OCI-M2 (cell line): Measurements from ENCODE around the gene DLL1.
"Not testable (repeated sequence)": the region's sequence is repeated elsewhere in the genome, so short reads cannot be mapped to it uniquely, and the experiment has no call there.

ENCODE experiments used
- DNase-seq: peaks from one replicate; lab custom pipeline; 2025; ENCODE audit not compliant: unreplicated experiment; lab: John Stamatoyannopoulos, UW

DLL1 gene, protein sequence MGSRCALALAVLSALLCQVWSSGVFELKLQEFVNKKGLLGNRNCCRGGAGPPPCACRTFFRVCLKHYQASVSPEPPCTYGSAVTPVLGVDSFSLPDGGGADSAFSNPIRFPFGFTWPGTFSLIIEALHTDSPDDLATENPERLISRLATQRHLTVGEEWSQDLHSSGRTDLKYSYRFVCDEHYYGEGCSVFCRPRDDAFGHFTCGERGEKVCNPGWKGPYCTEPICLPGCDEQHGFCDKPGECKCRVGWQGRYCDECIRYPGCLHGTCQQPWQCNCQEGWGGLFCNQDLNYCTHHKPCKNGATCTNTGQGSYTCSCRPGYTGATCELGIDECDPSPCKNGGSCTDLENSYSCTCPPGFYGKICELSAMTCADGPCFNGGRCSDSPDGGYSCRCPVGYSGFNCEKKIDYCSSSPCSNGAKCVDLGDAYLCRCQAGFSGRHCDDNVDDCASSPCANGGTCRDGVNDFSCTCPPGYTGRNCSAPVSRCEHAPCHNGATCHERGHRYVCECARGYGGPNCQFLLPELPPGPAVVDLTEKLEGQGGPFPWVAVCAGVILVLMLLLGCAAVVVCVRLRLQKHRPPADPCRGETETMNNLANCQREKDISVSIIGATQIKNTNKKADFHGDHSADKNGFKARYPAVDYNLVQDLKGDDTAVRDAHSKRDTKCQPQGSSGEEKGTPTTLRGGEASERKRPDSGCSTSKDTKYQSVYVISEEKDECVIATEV

DNA sequence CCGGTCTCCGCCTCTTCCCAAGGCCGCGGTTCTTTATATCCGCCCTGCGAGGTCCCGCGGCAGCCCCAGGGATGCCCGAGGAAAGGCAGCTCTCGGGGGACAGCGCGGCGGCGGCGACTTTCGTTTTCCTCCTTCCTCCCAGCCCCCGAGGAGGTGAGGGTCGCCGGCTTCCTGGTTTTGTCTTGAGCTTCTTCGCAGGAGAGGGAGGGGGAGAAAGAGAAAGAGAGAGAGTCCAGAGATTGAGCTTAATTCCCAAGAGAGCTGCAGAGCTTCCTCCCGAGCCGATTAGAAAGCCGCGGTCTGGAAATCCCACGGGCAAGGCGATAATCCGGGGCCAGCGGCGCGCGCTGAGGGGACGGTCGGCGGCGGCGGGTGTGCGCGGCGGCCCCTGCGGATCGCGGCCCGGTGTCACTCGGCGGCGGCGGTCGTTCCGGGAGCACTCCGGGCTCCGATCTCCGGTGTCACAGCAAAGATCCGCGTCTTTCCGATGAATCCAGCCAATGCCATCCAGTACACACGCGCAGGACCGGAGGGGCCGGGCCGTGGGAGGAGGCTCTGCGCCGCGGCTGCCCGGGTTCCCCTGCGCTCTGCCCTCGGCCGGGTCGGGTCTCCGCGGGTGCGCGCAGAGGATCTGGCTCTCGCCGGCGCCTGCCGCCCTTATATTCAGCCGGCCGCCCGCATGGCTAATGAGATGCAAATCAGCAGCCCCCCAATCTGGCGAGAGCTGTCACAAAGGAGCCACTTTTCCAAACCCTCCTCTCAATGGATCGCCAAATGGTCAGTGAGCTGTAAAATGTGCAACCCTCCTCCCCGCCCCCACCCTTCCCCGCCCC is at the start of gene DLL1:
TSS of gene DLL1 (minus strand) at position 783 of the 833 bp plus-strand sequence. CDS start 939 bp downstream, outside the sequence.
- DNase-seq = no peak

DNA sequence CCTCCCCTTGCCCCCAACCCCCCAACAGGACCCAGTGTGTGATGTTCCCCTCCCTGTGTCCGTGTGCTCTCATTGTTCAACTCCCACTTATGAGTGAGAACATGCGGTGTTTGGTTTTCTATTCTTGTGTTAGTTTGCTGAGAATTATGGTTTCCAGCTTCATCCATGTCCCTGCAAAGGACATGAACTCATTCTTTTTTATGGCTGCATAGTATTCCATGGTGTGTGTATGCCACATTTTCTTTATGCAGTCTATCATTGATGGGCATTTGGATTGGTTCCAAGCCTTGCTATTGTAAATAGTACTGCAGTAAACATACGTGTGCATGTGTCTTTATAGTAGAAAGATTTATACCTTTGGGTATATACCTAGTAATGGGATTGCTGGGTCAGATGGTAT is 44.3 kb upstream of the DLL1 start:
- not testable (repeated sequence) for DNase-seq

DNA sequence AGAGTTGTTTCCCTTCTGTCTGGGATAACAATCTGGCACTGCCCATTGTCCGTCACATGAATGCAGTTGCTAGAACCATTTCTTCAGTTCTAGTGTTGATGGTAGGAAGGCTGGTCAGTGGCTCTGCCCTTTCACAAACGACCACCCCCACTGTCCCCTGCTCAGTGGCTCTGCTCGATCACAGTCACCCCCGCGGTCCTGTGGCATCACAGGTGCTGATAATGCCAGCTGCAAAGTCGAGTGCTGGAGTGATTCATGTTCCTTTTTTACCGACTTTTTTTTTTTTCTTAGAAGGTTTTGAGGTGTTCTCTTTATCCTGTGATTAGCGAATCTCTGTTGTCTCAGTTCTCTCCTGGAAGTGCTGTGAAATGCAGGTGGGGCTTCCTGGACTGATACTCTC is 38.4 kb upstream of the DLL1 start:
- DNase-seq = no peak

- no peak for DNase-seq
Observed at GRCh38 chr6:170317718-170318117, 26.8 kb upstream of the DLL1 start.

DNA sequence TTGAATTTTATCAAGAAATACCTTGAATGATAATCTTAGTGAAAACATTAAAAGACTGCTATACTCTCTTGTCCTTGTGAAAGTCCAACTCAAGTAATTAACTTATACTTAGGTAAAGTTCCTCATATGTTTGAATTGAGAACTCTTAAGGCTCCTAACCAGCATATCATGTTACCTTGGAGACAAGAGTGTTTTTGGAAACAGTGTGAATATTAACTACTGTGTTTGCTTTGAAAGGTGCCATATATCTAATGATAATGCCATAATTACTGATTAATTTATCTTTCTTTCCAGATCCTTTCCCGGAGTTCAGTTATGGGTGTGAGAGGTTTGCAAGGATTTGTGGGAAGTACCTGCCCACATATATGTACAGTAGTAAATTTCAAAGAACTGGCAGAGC is 26.2 kb upstream of the DLL1 start:
- no peak for DNase-seq

DNA sequence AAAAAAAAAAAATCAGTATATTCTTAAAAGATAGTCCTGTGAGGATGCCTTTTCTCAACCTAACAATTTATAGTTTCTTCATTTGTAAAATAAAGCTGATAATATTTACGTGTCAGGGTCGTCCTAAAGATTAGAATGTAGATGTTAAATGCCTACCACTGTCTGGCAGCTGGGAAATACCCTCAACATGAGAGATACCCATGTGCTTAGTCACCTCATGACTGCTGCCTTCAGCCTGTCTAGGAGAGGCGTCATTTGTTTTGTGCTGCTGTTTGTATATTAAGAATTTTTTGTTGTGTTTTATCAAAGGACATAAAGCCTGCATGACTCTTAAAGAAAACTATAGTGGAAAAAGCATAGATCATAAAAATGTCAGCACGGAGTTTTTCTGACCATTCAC is 25.2 kb upstream of the DLL1 start:
- DNase-seq = no peak

DNA sequence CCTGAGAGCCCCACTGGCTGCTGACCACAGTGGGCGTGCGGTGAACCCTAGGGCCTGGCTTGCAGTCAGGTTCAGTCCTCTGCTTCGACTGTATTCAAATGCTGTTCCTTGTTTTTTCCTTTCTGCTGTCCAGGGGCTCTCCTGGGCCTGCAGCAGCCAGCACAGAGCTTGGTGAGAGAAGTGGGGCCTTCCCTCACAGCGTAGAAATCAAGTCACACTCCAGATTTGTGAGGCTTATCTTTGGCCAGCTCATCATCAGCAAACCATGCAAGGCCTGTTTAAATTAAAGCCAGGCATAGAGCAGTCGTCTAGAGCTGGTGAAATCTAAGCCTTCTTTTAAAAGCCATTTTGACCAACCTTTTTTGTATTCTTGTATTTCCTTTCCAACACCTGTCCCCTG is 24.1 kb upstream of the DLL1 start:
- no peak for DNase-seq

GRCh38 chr6:170313716-170314295 is 22.9 kb upstream of the DLL1 start:
- no peak for DNase-seq

- DNase-seq = no peak
Observed at GRCh38 chr6:170312876-170313275, 22.0 kb upstream of the DLL1 start.

GRCh38 chr6:170311696-170312095 is 20.8 kb upstream of the DLL1 start:
- no peak for DNase-seq

- DNase-seq = no peak
Observed at GRCh38 chr6:170308761-170309160, 17.9 kb upstream of the DLL1 start.

- DNase-seq = no peak
Observed at GRCh38 chr6:170307080-170307545, 16.2 kb upstream of the DLL1 start.

DNA sequence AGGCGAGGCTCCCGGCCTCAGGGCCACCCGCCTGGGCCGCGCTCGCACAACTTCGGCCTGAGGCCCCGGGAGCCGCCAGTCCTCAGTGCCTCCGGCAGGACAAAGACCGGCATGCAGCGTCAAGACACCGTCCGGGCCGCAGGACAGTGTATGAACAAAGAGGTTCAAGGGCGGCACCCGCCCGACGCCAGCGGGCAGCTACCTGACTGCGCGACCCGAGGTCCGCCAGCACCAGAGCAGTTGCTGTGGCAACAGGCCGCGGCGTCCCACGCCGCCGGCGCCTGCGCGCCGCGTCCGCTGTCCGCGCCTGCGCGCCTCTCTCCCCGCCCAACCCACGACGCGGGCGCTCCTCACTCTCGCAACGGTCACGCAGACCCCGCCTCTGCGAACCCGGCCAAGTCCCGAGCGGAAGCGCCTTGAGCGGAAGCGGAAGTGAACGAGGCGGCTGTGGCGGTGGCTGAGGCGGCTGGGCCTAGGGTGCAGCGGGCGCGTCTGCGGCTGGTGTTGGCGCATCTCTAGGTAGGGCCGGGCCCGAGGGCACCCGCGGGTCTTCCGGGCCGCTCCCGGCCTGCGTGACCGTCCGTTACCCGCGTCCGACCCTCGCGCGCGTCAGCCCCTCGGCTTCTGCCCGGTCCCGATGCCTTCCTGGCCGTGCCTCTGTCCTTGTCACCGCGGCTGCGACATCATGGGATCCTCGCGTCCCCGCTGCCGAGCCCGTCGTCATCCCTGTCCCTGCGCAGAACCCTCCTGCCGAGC is 15.6 kb upstream of the DLL1 start, which contains the start of gene FAM120B:
TSS of gene FAM120B (plus strand) at position 435 of the 756 bp plus-strand sequence. CDS start 10,633 bp downstream, outside the sequence.
- peak; percentile 72 for DNase-seq

GRCh38 chr6:170305805-170306323 is 15.0 kb upstream of the DLL1 start:
- no peak for DNase-seq

- no peak for DNase-seq
Observed at GRCh38 chr6:170301184-170301583, 10.3 kb upstream of the DLL1 start.

- DNase-seq = no peak
Observed at GRCh38 chr6:170298688-170299087, 7.8 kb upstream of the DLL1 start.

- DNase-seq = no peak
Observed at GRCh38 chr6:170297576-170298330, 6.9 kb upstream of the DLL1 start.

- no peak for DNase-seq
Observed at GRCh38 chr6:170296746-170297575, 6.1 kb upstream of the DLL1 start.
